HG03039 (cell line): Measurements from ENCODE around the gene GTF2H4.
"Not testable (repeated sequence)": the region's sequence is repeated elsewhere in the genome, so short reads cannot be mapped to it uniquely, and the experiment has no call there.

Experiments
- ATAC-seq: cut with Tn5 transposase; IDR thresholded peaks from one replicate; pipeline ENCODE4 v1.9.1; 2021; ENCODE audit warnings: mild to moderate bottlenecking, moderate library complexity; ENCODE audit not compliant: unreplicated experiment

Gene GTF2H4

DNA sequence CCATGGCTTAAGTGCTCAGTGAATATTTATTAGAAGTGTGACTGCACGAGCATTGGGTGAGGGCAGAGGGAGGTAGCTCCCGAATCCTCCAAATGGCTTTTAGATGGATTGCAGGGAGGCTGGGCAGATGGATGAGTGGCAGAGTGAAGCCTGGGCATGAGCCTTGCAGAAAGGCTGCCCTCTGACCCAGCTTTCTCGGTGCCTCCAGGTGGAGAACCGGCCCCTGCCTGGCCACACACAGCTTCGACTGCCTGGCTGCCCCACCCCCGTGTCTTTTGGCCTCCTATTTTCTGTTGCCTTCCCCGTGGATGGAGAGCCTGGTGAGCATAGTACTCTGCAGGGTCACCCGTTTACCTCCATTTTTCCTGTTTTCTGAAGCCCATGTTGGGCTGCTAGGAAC, 9.5 kb downstream of the GTF2H4 start:
- no peak for ATAC-seq

DNA sequence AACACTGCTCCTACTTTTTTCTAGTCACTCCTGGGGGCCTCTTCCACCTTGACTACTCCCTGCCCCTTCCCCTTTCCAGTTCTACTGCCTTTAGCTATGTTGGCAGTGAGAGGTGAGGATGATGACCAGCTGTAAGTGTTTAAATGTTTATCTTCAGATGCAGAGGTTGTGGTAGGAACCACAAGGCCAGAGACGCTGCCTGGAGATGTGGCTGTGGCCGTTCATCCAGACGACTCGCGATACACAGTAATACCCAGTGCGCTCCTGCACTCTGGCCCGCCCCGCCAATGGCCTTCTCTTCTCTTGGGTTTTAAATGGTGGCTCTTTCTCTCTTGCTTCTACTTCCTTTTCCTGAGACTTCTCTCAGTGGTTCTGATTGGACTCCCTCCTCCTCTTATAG, 10.7 kb downstream of the GTF2H4 start:
- ATAC-seq, result no peak

DNA sequence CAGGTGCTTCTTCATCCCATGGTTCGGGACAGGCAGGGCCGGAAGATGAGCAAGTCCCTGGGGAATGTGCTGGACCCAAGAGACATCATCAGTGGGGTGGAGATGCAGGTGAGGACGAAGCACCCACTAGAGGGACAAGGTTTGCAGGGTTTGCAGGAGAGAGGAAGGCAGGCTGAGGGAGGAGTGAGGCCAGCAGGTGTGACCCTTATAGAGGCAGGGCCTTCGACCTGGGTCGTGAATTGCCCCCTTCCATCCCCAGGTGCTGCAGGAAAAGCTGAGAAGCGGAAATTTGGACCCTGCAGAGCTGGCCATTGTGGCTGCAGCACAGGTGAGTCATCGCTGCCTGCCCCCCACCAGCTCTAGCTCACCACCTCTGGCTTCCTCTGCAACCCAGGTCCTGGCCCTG, 14.4 kb downstream of the GTF2H4 start:
- ATAC-seq, result no peak

DNA sequence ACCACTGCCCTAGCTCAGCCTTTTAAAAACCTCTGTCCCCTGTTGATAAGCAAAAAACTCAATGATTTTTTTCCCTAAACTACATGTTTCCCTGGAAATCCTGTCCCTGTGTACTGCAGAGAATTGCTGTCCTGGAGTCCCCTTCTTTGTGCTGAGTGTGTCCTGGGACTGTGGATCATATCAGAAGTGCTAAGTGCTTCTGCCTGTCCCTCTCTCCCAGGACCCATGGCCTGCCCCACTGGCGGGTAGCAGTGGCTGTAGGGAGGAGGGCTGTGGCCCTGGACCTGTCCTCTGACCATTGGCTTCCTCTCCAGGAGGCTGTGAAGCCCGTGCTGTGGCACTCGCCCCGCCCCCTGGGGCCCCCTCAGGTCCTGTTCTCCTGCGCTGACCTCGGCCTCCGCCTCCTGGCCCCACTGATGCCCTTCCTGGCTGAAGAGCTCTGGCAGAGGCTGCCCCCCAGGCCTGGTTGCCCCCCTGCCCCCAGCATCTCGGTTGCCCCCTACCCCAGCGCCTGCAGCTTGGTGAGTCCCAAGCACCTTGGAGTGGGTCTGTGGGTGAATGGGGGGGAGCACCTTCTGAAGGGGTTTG, 16.1 kb downstream of the GTF2H4 start:
- ATAC-seq, result not testable (repeated sequence)

DNA sequence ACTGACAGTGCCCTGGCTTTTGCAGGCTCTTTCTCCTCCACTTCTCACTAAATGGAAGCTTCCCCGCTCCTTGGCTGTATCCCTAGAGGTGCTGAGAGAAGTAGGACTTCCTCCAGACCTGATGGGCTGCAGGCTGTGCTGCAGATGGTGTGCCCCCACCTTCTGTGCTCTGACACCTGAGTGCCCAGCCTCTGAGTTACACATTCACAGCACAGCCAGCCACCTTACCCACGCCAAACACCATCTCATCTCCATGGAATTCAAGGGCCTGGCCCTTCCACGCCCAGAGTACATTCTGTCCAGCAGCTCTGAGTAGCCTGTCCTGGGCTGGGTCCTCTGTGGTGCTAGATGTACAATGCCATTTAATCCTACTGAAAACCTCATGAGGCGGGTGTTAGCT, 18.6 kb downstream of the GTF2H4 start:
- no peak for ATAC-seq

DNA sequence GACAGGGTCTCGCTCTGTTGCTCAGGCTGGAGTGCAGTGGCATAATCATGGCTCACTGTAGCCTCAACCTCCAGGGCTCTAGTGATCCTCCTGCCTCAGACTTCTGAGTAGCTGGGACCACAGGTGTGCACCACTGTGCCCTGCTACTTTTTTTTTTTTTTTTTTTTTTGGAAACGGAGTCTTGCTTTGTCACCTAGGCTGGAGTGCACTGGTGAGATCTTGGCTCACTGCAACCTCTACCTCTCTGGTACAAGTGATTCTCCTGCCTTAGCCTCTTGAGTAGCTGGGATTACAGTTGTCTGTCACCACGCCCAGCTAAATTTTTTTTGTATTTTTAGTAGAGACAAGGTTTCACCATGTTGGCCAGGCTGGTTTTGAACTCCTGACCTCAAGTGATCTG, 19.1 kb downstream of the GTF2H4 start:
- not testable (repeated sequence) for ATAC-seq

DNA sequence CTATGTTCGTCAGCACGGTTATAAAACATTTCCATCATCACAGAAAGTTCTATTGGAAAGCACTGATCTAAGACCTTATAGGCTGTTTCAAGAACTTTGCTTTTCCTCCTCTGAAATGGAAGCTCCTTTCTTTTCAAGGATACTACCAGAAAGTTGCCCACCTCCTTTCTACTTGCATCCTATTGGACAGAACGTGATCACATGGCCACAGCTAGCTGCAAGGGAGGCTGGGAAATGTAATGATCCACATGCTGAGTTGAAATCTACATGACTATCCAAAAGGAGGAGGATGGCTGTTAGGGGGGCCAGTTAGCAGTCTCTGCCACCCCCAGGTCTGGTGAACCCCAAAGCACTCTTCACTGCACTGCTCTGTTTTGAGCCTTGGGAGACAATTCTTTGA, 20.7 kb downstream of the GTF2H4 start:
- no peak for ATAC-seq

DNA sequence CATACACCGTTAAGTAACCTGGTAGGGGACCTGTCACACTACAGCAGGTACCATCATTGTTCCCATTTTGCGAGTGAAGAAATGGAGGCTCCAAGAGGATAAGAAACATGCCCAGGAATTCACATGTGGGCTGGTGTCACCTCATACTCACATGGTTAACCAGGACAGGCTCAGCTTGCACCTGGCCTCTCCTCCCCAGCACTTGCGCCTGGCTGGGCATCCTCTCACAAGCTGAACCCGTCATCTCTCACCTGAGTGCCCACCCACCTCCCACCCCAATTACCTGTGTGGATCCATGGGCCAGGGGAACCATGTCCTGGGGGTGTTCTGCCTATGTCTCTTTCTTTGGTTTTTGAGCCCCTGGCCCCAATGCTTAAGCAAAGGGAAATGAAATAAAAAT, 22.5 kb downstream of the GTF2H4 start:
- ATAC-seq, result no peak

DNA sequence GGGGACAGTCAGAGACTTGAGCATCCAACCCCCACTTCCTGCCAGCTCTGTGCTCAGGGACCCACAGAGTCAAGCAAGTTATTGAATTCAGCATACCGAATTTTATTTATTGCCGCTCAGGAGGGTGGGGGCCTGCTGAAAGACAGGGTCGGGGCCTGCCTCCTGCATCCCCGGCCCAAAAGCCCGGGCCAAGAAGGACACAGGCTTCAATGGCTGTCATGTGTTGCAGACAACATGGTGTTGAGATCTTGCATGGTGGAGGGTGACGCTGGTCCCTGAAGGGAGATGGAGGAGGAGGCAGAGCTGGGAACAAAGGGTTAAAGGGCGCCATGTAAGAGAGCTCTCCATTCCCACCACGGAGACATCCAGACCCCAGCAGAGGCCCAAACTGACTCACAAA, 23.3 kb downstream of the GTF2H4 start:
- no peak for ATAC-seq

DNA sequence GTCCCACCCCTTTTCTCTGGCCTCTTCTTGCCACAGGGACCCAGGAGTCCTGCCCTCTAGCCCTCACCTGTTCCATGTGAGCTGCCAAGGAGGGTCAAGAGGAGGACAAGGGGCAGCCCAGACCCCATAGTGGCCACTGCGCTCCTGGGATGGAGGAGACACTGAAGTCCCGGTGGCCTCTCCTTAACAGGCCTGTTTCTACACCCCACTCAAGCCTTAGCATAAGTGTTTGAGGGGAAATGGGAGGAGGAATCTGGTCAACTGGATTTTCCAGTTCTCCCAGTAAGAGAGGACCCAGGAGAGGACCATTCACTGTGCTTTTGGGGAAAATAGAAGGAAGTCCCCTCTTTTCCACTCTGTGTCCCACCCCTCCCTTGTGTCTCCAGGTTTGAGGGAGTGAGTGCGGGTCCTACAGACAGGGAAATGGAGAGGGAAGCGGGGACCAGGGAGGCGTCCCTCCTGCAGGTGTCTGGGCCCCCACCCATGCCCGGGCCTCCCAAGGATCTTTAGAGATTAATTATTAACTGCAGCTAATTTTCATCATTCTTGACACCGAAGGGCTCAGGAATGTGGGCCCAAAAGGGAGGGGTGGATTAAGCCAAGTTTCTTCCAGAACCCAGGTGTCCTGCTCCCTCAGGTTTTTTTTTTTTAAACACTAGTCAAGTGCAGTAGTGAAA, 24.1 kb downstream of the GTF2H4 start, which contains the start of gene SFTA2:
TSS of gene SFTA2 (minus strand) at position 202 of the 677 bp plus-strand sequence. CDS start at position 128, 74 bp downstream.
- ATAC-seq, result no peak

DNA sequence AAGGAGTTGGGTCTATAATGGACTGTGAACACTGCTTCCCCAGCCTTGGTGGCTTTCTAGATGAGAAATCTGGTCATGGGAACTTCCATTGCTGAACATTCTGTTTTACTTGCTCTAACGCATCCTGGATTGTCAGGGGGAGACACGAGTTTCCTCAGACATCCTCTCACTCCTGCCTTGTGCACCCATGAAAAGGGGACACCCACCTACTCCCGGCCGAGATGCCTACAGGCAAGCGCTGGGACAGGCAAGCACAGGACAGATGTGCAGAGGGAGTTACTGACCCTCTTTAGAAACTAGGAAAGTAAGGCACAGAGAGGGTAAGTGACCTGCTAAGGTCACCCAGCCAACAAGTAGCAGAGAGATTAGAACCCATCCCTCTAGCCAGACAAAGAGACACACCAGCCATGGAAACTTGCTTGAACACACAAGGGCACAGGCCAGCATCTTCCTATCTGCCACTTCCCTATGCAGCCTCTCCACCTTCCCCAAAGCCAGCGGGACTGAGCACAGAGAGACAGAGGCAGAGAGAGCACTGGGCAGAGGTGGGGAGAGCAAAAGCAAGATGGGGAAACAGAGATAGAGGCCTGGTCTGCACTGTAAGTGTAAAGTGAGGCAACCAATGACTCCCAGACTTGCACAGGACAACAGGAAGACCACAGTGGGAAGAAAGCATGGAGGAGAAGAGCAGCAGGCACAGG, 24.8 kb downstream of the GTF2H4 start:
- no peak for ATAC-seq

DNA sequence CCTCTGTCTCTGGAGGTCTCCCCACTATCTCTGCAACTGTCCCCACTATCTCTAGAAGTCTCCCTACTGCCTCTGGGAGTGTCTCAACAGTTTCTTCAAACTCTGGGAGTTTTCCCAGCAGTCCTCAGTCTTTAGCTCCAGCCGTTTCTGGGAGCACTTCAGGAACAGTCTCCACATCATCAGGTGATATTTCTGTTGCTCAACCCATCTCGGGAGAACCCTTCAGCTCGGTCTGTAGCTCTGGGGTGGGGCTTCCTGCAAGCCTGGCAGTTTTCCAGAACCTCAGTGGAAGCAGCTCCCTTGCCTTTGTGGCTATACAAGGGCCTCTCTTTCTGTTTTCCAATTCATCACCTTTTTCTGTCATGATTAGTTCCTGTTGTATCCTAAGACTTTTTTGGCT, 27.0 kb downstream of the GTF2H4 start:
- no peak for ATAC-seq

DNA sequence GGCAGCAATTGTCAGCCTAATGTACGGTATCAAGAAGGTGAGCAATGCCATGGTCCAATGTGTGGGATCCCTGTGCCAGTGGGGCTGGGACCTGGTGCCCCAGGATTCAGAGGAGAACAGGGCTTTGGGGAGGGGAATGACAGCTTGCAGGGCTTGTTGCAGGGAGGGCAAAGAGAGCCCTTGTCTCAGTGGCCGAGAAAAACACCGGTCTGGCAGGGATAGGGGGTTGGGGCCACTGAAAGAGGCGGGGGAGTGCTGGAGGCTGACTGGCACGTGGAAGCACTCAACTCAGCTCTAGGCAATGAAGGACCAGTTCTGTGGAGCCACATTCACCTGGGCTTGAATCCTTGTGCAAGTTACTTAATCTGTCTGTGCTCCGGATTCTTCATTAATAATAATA, 29.3 kb downstream of the GTF2H4 start:
- no peak for ATAC-seq

DNA sequence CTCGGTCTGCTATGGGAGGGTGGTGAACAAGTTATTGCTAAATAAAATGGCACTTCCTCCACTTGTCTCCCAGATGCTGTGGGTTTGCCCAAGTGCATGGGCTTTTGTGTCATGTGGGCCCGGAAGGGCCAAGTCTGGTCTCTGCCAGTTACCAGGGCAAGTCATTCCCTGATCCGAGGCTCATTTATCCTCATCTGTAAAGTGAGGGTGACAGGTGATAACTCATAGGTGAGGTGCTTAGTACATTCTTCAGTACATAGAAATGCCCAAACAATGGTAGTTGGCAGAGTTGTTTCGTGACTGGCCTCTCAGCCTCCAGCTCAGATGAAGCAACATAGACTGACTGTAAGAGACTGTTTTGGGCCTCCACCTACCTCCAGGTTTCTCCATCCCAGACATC, 30.7 kb downstream of the GTF2H4 start:
- no peak for ATAC-seq

DNA sequence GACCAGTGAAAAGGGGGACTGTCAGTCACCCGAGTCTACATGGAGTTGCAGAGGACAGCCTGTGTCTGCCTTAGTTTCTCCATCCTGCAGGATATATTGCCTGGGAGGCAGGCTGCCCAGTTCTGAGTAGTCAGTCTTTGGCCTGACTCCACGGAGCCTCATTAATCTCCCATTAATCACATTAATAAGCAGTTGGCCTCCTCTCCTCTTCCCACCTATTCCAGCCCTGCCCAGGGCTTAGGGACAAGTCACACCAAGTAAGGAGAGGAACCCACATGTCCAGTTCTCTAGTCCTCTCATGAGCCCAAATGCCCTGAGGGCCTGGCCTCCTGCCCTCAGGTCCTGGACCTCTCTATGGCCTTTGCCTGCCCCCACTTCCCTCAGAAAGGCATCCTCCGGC, 31.5 kb downstream of the GTF2H4 start:
- no peak for ATAC-seq

DNA sequence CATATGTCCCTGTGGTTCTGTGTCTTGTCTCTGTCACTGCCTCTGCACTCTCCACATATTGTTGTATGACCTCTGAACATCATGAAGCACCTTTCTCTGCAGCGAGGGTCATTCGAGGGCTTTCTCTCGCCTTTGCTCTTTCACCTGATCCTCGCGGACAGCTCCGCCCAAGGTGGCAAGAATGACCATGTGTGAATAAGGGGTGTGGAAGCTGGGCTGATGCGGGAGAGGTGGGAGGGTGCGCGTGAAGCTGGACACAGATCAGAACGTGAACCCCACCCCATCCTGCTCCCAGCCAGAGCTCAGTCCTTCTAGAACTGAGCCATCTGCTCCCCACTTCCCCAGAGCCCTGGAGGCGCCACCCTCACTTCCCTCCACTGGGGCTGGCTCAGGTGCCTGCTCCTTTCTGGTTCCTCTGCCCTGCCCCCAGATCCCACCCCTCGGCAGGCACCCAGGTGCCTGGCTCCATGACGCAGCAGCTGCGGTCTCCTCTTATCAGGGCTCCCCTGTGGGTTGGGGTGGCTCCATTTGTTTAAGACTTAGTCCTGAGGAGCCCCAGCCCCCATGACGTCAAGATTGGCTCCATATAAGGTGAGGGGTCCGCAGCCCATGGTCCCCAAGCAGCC, 32.5 kb downstream of the GTF2H4 start, which contains the start of gene MUCL3:
TSS of gene MUCL3 (plus strand) at position 613 of the 626 bp plus-strand sequence. CDS start 27 bp downstream, outside the sequence.
- no peak for ATAC-seq

DNA sequence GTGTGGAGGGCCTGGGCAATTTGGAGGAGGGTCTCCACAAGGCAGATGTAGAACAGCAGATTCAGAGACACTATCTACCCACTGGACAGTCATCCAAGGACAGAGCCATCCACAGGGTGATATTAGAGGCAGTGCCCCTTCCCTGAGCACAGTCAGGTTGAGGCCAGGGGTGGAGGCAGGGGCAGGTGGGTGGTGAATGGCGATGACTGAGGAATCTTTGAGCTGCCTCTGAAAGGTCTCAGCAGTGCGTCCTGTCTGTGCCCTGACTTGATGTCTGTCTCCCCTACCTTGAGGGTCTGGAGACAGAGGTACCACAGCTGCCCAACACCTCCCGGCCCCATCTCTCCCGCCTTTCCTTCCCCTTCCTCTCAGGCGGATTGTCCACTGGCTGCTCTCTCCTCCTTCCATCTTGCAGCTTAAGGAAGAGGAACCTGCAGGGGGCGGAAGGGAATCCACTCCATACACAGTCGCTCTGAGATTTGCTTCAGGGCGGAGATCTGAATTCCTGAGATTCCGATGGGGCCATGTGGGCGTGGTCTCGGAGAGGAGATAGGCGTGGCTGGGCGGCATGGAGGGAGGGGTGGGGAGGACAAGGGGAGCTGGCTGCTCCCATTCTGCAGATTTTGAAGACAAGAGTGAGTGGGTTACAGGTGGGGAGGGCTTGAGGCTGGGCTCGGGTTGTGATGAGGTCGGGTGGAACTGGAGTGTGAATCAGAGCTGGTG, 34.5 kb downstream of the GTF2H4 start:
- ATAC-seq, result no peak

DNA sequence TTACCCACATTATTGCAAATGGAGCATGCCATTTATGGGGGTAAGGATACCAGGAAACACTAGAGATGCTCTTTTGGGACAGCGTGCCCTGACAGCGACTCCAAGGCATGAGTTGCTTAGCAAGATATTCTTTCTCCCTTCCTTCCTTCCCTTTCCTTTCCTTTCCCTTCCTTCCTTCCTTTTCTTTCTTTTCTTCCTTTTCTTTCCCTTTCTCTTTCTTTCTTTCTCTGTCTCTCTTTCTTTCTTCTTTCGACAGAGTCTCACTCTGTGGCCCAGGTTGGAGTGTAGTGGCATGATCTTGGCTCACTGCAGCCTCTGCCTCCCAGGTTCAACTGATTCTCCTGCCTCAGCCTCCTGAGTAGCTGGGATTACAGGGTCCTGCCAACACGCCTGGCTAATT, 36.0 kb downstream of the GTF2H4 start:
- no peak for ATAC-seq

DNA sequence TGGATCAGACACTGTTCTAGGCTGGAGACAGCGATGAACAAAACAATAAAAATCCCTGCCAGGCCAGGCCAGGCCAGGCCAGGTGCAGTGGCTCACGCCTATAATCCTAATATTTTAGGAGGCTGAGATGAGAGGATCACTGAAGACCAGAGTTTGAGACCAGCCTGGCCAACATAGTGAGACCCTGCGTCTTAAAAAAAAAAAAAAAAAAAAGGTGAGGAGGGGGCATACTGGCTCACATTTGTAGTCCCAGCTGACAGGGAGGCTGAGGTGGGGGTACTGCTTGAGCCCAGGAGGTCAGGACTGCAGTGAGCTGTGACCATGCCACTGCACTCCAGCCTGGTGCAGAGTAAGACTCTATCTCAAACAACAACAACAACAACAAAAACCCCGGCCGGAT, 37.3 kb downstream of the GTF2H4 start:
- ATAC-seq, result no peak

DNA sequence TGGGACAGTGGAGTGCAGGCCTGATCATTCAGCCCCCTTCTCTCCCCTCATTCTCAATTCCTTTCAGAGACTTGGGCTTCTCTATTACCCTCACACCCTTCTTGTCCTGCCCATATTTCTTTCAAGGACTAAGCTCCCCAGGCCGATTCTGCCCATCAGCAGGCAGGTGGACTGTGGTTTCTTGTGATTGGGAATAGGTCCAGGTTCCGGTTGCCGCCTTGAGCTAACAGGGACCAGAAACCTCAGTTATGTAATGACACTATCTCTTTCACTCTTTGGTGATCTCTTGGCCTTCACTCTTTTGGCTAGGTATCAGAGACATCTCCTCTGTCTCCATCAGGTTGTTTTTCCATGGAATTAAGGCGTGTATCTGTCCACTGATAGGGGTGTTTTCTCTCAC, 39.2 kb downstream of the GTF2H4 start:
- ATAC-seq, result no peak

DNA sequence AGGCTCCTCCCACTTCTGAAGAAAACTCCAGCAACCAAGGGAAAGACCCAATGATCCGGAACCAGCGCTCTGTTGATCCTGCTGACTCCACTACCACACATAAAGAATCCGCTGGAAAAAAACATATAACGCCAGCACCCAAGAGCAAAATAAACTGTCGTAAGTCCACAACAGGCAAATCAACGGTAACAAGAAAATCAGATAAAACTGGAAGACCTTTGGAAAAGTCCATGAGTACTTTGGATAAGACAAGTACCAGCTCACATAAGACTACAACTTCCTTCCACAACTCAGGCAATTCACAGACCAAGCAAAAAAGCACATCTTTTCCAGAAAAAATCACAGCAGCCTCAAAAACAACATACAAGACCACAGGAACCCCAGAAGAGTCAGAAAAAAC, 40.8 kb downstream of the GTF2H4 start:
- ATAC-seq, result no peak
